ENCODE results near the gene RBM8A.

Gene RBM8A

DNA sequence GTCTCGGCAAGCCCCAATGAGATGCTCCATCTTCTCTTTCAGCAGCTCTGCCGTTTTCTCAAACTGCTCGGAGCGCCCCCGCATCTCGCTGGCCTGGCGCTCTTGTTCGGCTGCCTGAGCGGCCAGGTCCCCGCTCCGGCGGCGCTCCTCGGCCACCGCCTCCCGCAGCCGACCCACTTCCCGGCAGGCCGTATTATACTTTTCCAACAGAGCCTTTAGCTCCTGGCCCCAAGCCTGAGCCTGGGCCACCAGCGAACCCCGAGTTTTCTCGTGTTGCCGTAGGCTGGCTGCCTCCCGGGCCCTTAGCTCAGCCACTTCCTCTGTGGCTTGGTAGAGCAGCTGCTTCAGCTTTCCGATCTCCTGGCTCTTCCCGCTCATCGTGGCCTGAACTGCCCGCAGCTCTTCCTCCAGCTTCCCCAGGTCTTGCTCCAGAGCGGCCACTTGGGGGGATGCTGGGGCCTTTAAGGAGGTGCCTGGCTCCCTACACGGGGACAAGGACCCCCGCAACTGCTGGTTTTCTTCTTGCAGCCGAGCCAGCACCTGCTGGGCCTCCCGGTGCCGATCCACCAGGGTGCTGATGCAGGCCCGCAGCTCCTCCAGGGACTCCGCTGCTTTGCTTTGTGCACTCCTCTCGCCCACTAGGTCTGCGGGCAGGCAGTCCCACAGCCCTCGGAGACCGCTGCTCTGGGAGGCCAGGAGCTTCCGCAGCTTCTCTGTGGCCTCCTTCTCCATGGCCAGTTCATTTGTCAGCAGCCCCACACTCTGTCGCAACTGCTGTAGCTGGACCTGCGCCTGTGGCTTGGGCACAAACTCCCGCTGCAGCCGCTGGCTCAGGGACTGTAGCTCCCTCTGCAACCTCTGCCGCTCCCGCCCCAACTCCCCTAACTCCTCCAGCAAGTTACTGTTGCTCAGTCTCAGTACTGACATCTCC lies 55.0 kb downstream of the RBM8A start:
- DNase-seq = no peak
